OCI-LY7 (cell line): Measurements from ENCODE around the gene SIGMAR1. TPM values are rescaled to one million over a fixed set of nuclear protein-coding genes. Genes with fewer than 3 reads are reported as not detected.

Source experiments
- BruUV-seq: library from RNA; stranded (reverse); fragments of 400-500 nt; replicated peaks from 2 replicates; lab custom pipeline; 2021; lab: Mats Ljungman, UMichigan
- CTCF ChIA-PET: fragments of 300-600 bp; sonication (Branson Sonifier 250); formaldehyde crosslinking; loops from one replicate; lab custom pipeline; 2022; ENCODE audit warnings: antibody characterized with exemption; ENCODE audit not compliant: unreplicated experiment; lab: Charles Lee
- POLR2A ChIA-PET: fragments of 300-600 bp; sonication (Branson Sonifier 250); formaldehyde crosslinking; loops from one replicate; lab custom pipeline; 2022; ENCODE audit warnings: antibody characterized with exemption; lab: Charles Lee
- DNase-seq: peaks from one replicate; pipeline ENCODE4 v3.0.0-alpha.2; 2015; ENCODE audit warnings: low spot score
- H2AFZ ChIP-seq: fragments of 200-600 bp; sonication (generic), shearing (Covaris generic); 2 replicates; pipeline ENCODE4 v1.6.1; 2014; ENCODE audit warnings: mild to moderate bottlenecking, antibody characterized with exemption, low read length, moderate library complexity
- H3K27ac ChIP-seq: fragments of 200-600 bp; sonication (generic); 2 replicates; pipeline ENCODE4 v1.5.1; 2014; ENCODE audit warnings: mixed run types, low read depth, mild to moderate bottlenecking, moderate library complexity, low read length, inconsistent platforms; ENCODE audit not compliant: poor library complexity, severe bottlenecking
- H3K36me3 ChIP-seq: fragments of 200-600 bp; sonication (generic); 2 replicates; pipeline ENCODE4 v1.6.1; 2014; ENCODE audit warnings: mild to moderate bottlenecking, antibody characterized with exemption, low read length, moderate library complexity, mixed read lengths; ENCODE audit not compliant: insufficient read depth
- H3K4me1 ChIP-seq: fragments of 200-600 bp; sonication (generic); 2 replicates; pipeline ENCODE4 v1.5.1; 2014; ENCODE audit warnings: mild to moderate bottlenecking, low read length; ENCODE audit not compliant: insufficient read depth, poor library complexity, severe bottlenecking
- H3K4me2 ChIP-seq: fragments of 200-600 bp; sonication (generic); 2 replicates; pipeline ENCODE4 v1.6.1; 2014; ENCODE audit warnings: mild to moderate bottlenecking, low read length
- H3K4me3 ChIP-seq: fragments of 200-600 bp; sonication (generic); 2 replicates; pipeline ENCODE4 v1.5.1; 2014; ENCODE audit warnings: mild to moderate bottlenecking, low read depth, low read length; ENCODE audit not compliant: poor library complexity, severe bottlenecking
- H3K79me2 ChIP-seq: fragments of 200-600 bp; sonication (generic); 2 replicates; pipeline ENCODE4 v1.6.1; 2016; ENCODE audit warnings: low read depth, mild to moderate bottlenecking, low read length, moderate library complexity, mixed read lengths; ENCODE audit not compliant: insufficient read depth
- H3K9me2 ChIP-seq: fragments of 200-600 bp; sonication (generic); 2 replicates; pipeline ENCODE4 v1.6.1; 2016; ENCODE audit warnings: mild to moderate bottlenecking, low read length, mixed read lengths; ENCODE audit not compliant: insufficient read depth
- H3K9me3 ChIP-seq: fragments of 200-600 bp; sonication (generic); 2 replicates; pipeline ENCODE4 v1.6.1; 2014; ENCODE audit warnings: mild to moderate bottlenecking, mixed run types, low read length, mixed read lengths
- H4K20me1 ChIP-seq: fragments of 200-600 bp; sonication (generic); 2 replicates; pipeline ENCODE4 v1.6.1; 2014; ENCODE audit warnings: mild to moderate bottlenecking, antibody characterized with exemption, low read length, moderate library complexity, mixed read lengths; ENCODE audit not compliant: insufficient read depth
- EZH2phosphoT487 ChIP-seq: fragments of 200-600 bp; sonication (generic); IDR thresholded peaks from 2 replicates; pipeline ENCODE4 v1.6.1; 2018; ENCODE audit warnings: low read depth, borderline replicate concordance, mild to moderate bottlenecking, mixed run types, antibody characterized with exemption, low read length, moderate library complexity, mixed read lengths
- intact Hi-C: fragments of 100-400 bp; cut with micrococcal nuclease; formaldehyde crosslinking; loops from one replicate; pipeline ENCODE4 v1.10.0; 2022; ENCODE audit not compliant: unreplicated experiment
- total RNA-seq, 2 experiments: library from RNA; depleted of rRNA in 1 of 2; stranded (reverse); fragments of >200 nt in 1 of 2; shearing (Covaris generic) in 1 of 2; gene quantifications; 2 replicates each; pipeline ENCODE4 v1.2.3, GENCODE V29; 2014 to 2022
- TF ChIP-seq, protein P1 (sequence below): fragments of 200-600 bp; sonication (generic); conservative IDR thresholded peaks from 2 replicates; pipeline ENCODE4 v1.5.1; 2014; ENCODE audit warnings: mild to moderate bottlenecking, antibody characterized with exemption, low read length, moderate library complexity, mixed read lengths

The SIGMAR1 gene
- total RNA-seq, 2 experiments from 2014 or later = 103 to 110 TPM

DNA sequence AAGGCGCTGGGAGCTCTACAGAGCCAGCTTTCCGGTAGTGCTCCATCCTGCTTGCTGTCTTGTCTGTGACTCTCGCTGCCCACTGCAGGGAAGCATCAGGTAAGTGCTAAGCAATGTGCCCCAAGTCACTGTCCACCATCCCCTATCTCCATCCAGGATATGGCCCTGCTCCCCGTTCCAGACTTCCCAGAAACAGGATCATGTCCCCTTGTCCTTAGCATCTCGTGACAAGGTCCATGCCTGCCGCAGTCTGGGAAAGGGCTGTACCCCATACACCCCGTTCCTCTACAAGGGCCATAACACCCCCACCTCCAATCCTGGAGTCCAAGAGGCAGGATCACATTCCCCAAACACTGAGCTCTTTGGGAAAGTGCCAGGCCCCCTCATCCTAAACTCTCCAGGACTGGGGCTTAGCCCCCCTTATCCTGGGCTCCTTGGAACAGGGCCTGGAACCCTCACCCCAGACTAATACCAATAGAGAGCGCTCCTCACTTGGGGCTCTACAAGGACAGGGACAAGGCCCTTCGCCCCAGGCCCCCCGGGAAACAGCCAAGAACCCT lies 26.3 kb downstream of the SIGMAR1 start:
- POLR2A ChIA-PET = interaction anchor here (0.5 to 2.2 kb wide), 8 partner anchors 9 to 1131 kb away, joined by 3 to 13 read pairs (median 5); partner anchors contain the start of genes DCTN3 and SIGMAR1
- no peak for TF ChIP-seq EZH2phosphoT487
- TF ChIP-seq, protein P1, sequence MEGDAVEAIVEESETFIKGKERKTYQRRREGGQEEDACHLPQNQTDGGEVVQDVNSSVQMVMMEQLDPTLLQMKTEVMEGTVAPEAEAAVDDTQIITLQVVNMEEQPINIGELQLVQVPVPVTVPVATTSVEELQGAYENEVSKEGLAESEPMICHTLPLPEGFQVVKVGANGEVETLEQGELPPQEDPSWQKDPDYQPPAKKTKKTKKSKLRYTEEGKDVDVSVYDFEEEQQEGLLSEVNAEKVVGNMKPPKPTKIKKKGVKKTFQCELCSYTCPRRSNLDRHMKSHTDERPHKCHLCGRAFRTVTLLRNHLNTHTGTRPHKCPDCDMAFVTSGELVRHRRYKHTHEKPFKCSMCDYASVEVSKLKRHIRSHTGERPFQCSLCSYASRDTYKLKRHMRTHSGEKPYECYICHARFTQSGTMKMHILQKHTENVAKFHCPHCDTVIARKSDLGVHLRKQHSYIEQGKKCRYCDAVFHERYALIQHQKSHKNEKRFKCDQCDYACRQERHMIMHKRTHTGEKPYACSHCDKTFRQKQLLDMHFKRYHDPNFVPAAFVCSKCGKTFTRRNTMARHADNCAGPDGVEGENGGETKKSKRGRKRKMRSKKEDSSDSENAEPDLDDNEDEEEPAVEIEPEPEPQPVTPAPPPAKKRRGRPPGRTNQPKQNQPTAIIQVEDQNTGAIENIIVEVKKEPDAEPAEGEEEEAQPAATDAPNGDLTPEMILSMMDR = peak; percentile 40
- peak overlapping the region; percentile 65; the same call in 1 of the 2 replicates for H2AFZ ChIP-seq
- intact Hi-C loops = no loop called here
- peak; percentile 27 for DNase-seq
- peak overlapping the region; percentile 36 for H3K27ac ChIP-seq
- no peaks in the 10 kb centered on the region for H4K20me1 ChIP-seq
- H3K36me3 ChIP-seq = peaks cover 11% of the 10 kb centered on the region; the same call in 1 of the 2 replicates
- peaks cover 21% of the 10 kb centered on the region for H3K4me1 ChIP-seq
- no peaks in the 10 kb centered on the region for H3K9me2 ChIP-seq
- peak overlapping the region; percentile 99 for H3K4me2 ChIP-seq
- CTCF ChIA-PET = interaction anchor here (0.9 to 1.7 kb wide), 3 partner anchors 8 to 23 kb away, joined by 3 to 6 read pairs (median 3); no protein-coding TSS in a partner anchor
- H3K79me2 ChIP-seq = peaks cover 11% of the 10 kb centered on the region; the same call in 1 of the 2 replicates
- peak overlapping the region; percentile 91 for H3K4me3 ChIP-seq
- no peaks in the 10 kb centered on the region for H3K9me3 ChIP-seq
- BruUV-seq = no TSS peak

DNA sequence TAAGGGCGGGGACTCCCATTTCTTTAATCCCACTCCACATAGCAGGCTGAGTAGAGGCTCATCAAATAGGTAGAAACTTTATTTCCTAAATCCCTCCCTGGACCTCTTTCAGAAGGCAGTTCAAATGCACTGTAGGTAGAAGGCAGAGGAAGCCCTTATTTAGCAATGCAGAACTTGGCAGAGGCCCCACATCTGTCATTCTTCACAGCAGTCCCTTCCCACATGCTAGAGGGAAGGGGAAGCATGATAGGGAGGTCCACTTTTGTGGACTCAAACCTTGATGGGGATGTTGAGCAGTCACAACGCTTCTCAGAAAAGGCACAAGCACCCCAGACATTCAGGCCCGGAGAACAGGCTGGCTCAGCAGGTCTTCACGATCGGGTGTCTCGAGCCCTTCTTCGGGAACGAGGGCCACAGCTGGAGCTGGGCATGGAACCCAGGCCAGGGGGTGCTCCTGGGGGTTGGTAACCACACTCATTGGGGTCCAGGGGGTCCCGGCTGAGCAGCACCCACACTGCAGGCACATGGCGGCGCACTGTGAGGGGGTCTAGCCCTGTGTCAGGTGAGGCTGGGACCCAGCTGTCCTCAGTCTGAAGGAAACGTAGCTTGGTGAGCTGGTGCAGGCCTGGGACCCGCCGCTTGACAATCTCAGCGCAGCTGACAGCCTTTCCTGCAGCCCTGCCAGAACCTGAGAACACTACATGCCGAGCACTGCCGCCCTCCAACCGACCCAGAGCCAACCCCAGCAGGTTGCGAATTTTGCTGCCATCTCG lies 27.0 kb downstream of the SIGMAR1 start:
- Histone ChIP-seq H3K79me2 (peaks cover 11% of the 10 kb centered on the region; the same call in 1 of the 2 replicates), H3K36me3 (peaks cover 10% of the 10 kb centered on the region; the same call in 1 of the 2 replicates), H3K27ac (no peak overlapping the region), H3K4me1 (peaks cover 21% of the 10 kb centered on the region), H4K20me1 (no peaks in the 10 kb centered on the region), H3K4me2 (peak overlapping the region; percentile 99), H3K9me2 (no peaks in the 10 kb centered on the region), H2AFZ (no peak overlapping the region), H3K4me3 (peak overlapping the region; percentile 91), H3K9me3 (no peaks in the 10 kb centered on the region)
- CTCF ChIA-PET = interaction anchor here (1.3 to 1.7 kb wide), 2 partner anchors 19 to 23 kb away, joined by 3 to 6 read pairs; no protein-coding TSS in a partner anchor
- POLR2A ChIA-PET = interaction anchor here (0.7 to 2.2 kb wide), 4 partner anchors 24 to 232 kb away, joined by 3 to 12 read pairs (median 7); partner anchors contain the start of gene SIGMAR1
- BruUV-seq = TSS peak; percentile 60
- intact Hi-C loops = no loop called here
- TF ChIP-seq, protein P1 = no peak
- TF ChIP-seq EZH2phosphoT487 = no peak
- DNase-seq = no peak
